Measurements from ENCODE around the gene SLC9A9.

Gene SLC9A9

GRCh38 chr3:143383421-143383820 lies 464.8 kb downstream of the SLC9A9 start:
- peak overlapping the region; percentile 79 for H3K27ac ChIP-seq (ENCODE audit: low read length)
- peaks cover 6% of the 10 kb centered on the region for H3K9me3 ChIP-seq (ENCODE audit: insufficient read depth, low read length, severe bottlenecking)
- H3K9ac ChIP-seq (ENCODE audit: low read depth, low read length) = peak overlapping the region; percentile 14; the same call in 1 of the 2 replicates
- peaks cover 44% of the 10 kb centered on the region for H3K4me1 ChIP-seq (ENCODE audit: insufficient read depth, low read length)
- H4K20me1 ChIP-seq (ENCODE audit: insufficient read depth, low read length) = no peaks in the 10 kb centered on the region
- TF ChIP-seq EZH2 (IDR thresholded peaks at IDR 0.05; ENCODE audit: borderline replicate concordance, low read depth, low read length, severe bottlenecking) (no peak), CTCF (IDR thresholded peaks at IDR 0.05; ENCODE audit: borderline replicate concordance, extremely low read depth, low read length, poor library complexity, severe bottlenecking) (no peak)
- DNase-seq = no peak
- no peak overlapping the region; the same call in 1 of the 2 replicates for H3K4me2 ChIP-seq (ENCODE audit: insufficient read depth, low read length)
- H3K79me2 ChIP-seq (ENCODE audit: insufficient read depth, low read length) = no peaks in the 10 kb centered on the region
- H3K4me3 ChIP-seq (ENCODE audit: low read depth in 1 of 2, low read length in 2 of 2) = no peak overlapping the region
- no peak for ATAC-seq (ENCODE audit: insufficient read depth, low read depth)
- no peaks in the 10 kb centered on the region for H3K36me3 ChIP-seq (ENCODE audit: insufficient read depth, low read length)
- peak overlapping the region; percentile 10; the same call in 1 of the 2 replicates for H2AFZ ChIP-seq (ENCODE audit: low read depth, low read length)
- H3K27me3 ChIP-seq (ENCODE audit: insufficient read depth, low read length, poor library complexity) = no peaks in the 10 kb centered on the region

- H3K4me1 ChIP-seq (ENCODE audit: insufficient read depth, low read length) = peaks cover 50% of the 10 kb centered on the region
- no peak overlapping the region for H3K4me2 ChIP-seq (ENCODE audit: insufficient read depth, low read length)
- 0 out of 2 replicates have a peak overlapping the region, but pooled peaks have one; percentile 14 for H3K9ac ChIP-seq (ENCODE audit: low read depth, low read length)
- no peaks in the 10 kb centered on the region for H4K20me1 ChIP-seq (ENCODE audit: insufficient read depth, low read length)
- H3K9me3 ChIP-seq (ENCODE audit: insufficient read depth, low read length, severe bottlenecking) = peaks cover 6% of the 10 kb centered on the region
- no peaks in the 10 kb centered on the region for H3K79me2 ChIP-seq (ENCODE audit: insufficient read depth, low read length)
- H3K4me3 ChIP-seq (ENCODE audit: low read depth in 1 of 2, low read length in 2 of 2) = no peak overlapping the region
- H3K27ac ChIP-seq (ENCODE audit: low read length) = peak overlapping the region; percentile 79
- no peak overlapping the region for H2AFZ ChIP-seq (ENCODE audit: low read depth, low read length)
- DNase-seq (no peak), ATAC-seq (ENCODE audit: insufficient read depth, low read depth) (no peak)
- H3K36me3 ChIP-seq (ENCODE audit: insufficient read depth, low read length) = no peaks in the 10 kb centered on the region
- no peaks in the 10 kb centered on the region for H3K27me3 ChIP-seq (ENCODE audit: insufficient read depth, low read length, poor library complexity)
- no peak for TF ChIP-seq CTCF (IDR thresholded peaks at IDR 0.05; ENCODE audit: borderline replicate concordance, extremely low read depth, low read length, poor library complexity, severe bottlenecking)
Measured at GRCh38 chr3:143382816-143383215, 465.5 kb downstream of the SLC9A9 start.

GRCh38 chr3:143380449-143380848 lies 467.8 kb downstream of the SLC9A9 start:
- ATAC-seq (ENCODE audit: insufficient read depth, low read depth) (no peak), DNase-seq (no peak)
- Histone ChIP-seq H3K9ac (ENCODE audit: low read depth, low read length) (no peak overlapping the region), H3K4me3 (ENCODE audit: low read depth in 1 of 2, low read length in 2 of 2) (no peak overlapping the region), H3K4me1 (ENCODE audit: insufficient read depth, low read length) (peaks cover 52% of the 10 kb centered on the region), H3K4me2 (ENCODE audit: insufficient read depth, low read length) (no peak overlapping the region), H3K27ac (ENCODE audit: low read length) (no peak overlapping the region), H2AFZ (ENCODE audit: low read depth, low read length) (no peak overlapping the region), H3K9me3 (ENCODE audit: insufficient read depth, low read length, severe bottlenecking) (peaks cover 6% of the 10 kb centered on the region), H4K20me1 (ENCODE audit: insufficient read depth, low read length) (no peaks in the 10 kb centered on the region), H3K79me2 (ENCODE audit: insufficient read depth, low read length) (no peaks in the 10 kb centered on the region), H3K36me3 (ENCODE audit: insufficient read depth, low read length) (no peaks in the 10 kb centered on the region), H3K27me3 (ENCODE audit: insufficient read depth, low read length, poor library complexity) (no peaks in the 10 kb centered on the region)
- no peak for TF ChIP-seq CTCF (IDR thresholded peaks at IDR 0.05; ENCODE audit: borderline replicate concordance, extremely low read depth, low read length, poor library complexity, severe bottlenecking)
- TF ChIP-seq EZH2 (IDR thresholded peaks at IDR 0.05; ENCODE audit: borderline replicate concordance, low read depth, low read length, severe bottlenecking) = no peak

GRCh38 chr3:143375698-143376097 lies 472.6 kb downstream of the SLC9A9 start:
- ATAC-seq (ENCODE audit: insufficient read depth, low read depth) (no peak), DNase-seq (no peak)
- no peak overlapping the region for H2AFZ ChIP-seq (ENCODE audit: low read depth, low read length)
- H3K9me3 ChIP-seq (ENCODE audit: insufficient read depth, low read length, severe bottlenecking) = peaks cover 2% of the 10 kb centered on the region
- H3K27ac ChIP-seq (ENCODE audit: low read length) = no peak overlapping the region; the same call in 1 of the 2 replicates
- H4K20me1 ChIP-seq (ENCODE audit: insufficient read depth, low read length) = no peaks in the 10 kb centered on the region
- H3K4me3 ChIP-seq (ENCODE audit: low read depth in 1 of 2, low read length in 2 of 2) = no peak overlapping the region
- no peaks in the 10 kb centered on the region for H3K79me2 ChIP-seq (ENCODE audit: insufficient read depth, low read length)
- TF ChIP-seq EZH2 (IDR thresholded peaks at IDR 0.05; ENCODE audit: borderline replicate concordance, low read depth, low read length, severe bottlenecking) = no peak
- no peak for TF ChIP-seq CTCF (IDR thresholded peaks at IDR 0.05; ENCODE audit: borderline replicate concordance, extremely low read depth, low read length, poor library complexity, severe bottlenecking)
- peaks cover 19% of the 10 kb centered on the region for H3K4me1 ChIP-seq (ENCODE audit: insufficient read depth, low read length)
- no peaks in the 10 kb centered on the region for H3K27me3 ChIP-seq (ENCODE audit: insufficient read depth, low read length, poor library complexity)
- H3K4me2 ChIP-seq (ENCODE audit: insufficient read depth, low read length) = no peak overlapping the region
- H3K9ac ChIP-seq (ENCODE audit: low read depth, low read length) = no peak overlapping the region
- H3K36me3 ChIP-seq (ENCODE audit: insufficient read depth, low read length) = no peaks in the 10 kb centered on the region

Measured in DND-41 (cell line).